Myocyte (in vitro differentiated cells): ENCODE results near the gene PGM2L1. TPM values are rescaled to one million over a fixed set of nuclear protein-coding genes. Genes with fewer than 3 reads are reported as not detected.
A peak's percentile ranks its signal among the peaks of the same experiment; 100 is the strongest.

Source experiments
- DNase-seq: peaks from one replicate; pipeline ENCODE4 v3.0.0-alpha.2; 2012; ENCODE audit warnings: low read depth
- microRNA counts: library from miRNA; unstranded; fragments of <30 nt; microRNA quantifications from one replicate; lab custom pipeline; 2016
- microRNA-seq: library from miRNA; unstranded; fragments of <30 nt; microRNA quantifications from one replicate; pipeline ENCODE4, GENCODE V29; 2016
- total RNA-seq: library from RNA; depleted of rRNA; stranded (reverse); fragments of >200 nt; gene quantifications from 2 replicates; pipeline ENCODE4 v1.2.3, GENCODE V29; 2014

PGM2L1 gene
- total RNA-seq, 1 donor from 2014 or later, result 17.9 TPM

- peak; percentile 49 for DNase-seq
These were observed 90.8 kb downstream of the PGM2L1 start for GRCh38 chr11:74307434-74307833.

GRCh38 chr11:74306435-74307175 is 91.6 kb downstream of the PGM2L1 start:
- no peak for DNase-seq

GRCh38 chr11:74299015-74299414 is 99.2 kb downstream of the PGM2L1 start:
- DNase-seq, result no peak

- no peak for DNase-seq
These were observed 100.7 kb downstream of the PGM2L1 start for GRCh38 chr11:74297484-74297883.

GRCh38 chr11:74288911-74289310 is 109.3 kb downstream of the PGM2L1 start:
- DNase-seq, result no peak

GRCh38 chr11:74288161-74288560 is 110.1 kb downstream of the PGM2L1 start:
- peak; percentile 57 for DNase-seq

GRCh38 chr11:74284466-74284865 is 113.8 kb downstream of the PGM2L1 start:
- peak; percentile 48 for DNase-seq

- no peak for DNase-seq
These were observed 114.6 kb downstream of the PGM2L1 start for GRCh38 chr11:74283580-74284180.

GRCh38 chr11:74282914-74283371 is 115.3 kb downstream of the PGM2L1 start:
- peak; percentile 74 for DNase-seq

- DNase-seq, result no peak
These were observed 115.8 kb downstream of the PGM2L1 start for GRCh38 chr11:74282421-74282820.

- DNase-seq, result no peak
These were observed 117.7 kb downstream of the PGM2L1 start for GRCh38 chr11:74280494-74280893.

MicroRNAs within 50 kb of the gene (microRNA counts, 767-probe panel; counts per million panel counts)
- microRNA hsa-miR-548al (lab: Ali Mortazavi, UCI), result not detected

Small RNA genes lying within 50 kb of the gene (microRNA-seq; reads per million reads assigned to microRNA genes)
- 0.81 reads per million for gene MIR548AL

Other genes with a start within 250 kb of the PGM2L1 start
- gene C2CD3, start 227.4 kb downstream of the PGM2L1 start, total RNA-seq, result 54.0 and 55.6 TPM in 2 replicates
- gene PPME1, start 227.1 kb downstream of the PGM2L1 start, total RNA-seq, result 217 and 282 TPM in 2 replicates
- gene P4HA3, start 86.8 kb downstream of the PGM2L1 start, total RNA-seq, result 0.42 TPM in 1 of 2 replicates, not detected in the other
- gene KCNE3, start 69.1 kb upstream of the PGM2L1 start, total RNA-seq, result 0.52 and 0.70 TPM in 2 replicates
- gene LIPT2, start 95.3 kb upstream of the PGM2L1 start, total RNA-seq, result 2.3 and 4.5 TPM in 2 replicates
- 5.8 and 9.6 TPM in 2 replicates for gene POLD3, start 194.1 kb upstream of the PGM2L1 start, total RNA-seq